PC-3 (cell line): ENCODE measurements around the gene YY1. TPM values are rescaled to one million over a fixed set of nuclear protein-coding genes. Genes with fewer than 3 reads are reported as not detected.

ENCODE experiments used
- ATAC-seq: fragments of 200-7000 bp; cut with Tn5 transposase; 2 replicates; pipeline ENCODE4 v1.9.1; 2020; ENCODE audit warnings: mild to moderate bottlenecking, moderate library complexity
- BruUV-seq: library from RNA; stranded (reverse); fragments of 400-500 nt; replicated peaks from 2 replicates; lab custom pipeline; 2021; lab: Mats Ljungman, UMichigan
- CTCF ChIA-PET: fragments of 300-600 bp; sonication (Branson Sonifier 250); formaldehyde crosslinking; loops from one replicate; lab custom pipeline; 2022; ENCODE audit warnings: antibody characterized with exemption; lab: Charles Lee
- POLR2A ChIA-PET: fragments of 300-600 bp; sonication (Branson Sonifier 250); formaldehyde crosslinking; loops from one replicate; lab custom pipeline; 2022; ENCODE audit warnings: antibody characterized with exemption; ENCODE audit not compliant: unreplicated experiment; lab: Charles Lee
- DNase-seq: peaks from one replicate; pipeline ENCODE4 v3.0.0-alpha.2; 2015
- H2AFZ ChIP-seq: fragments of 300-600 bp; sonication (generic); 2 replicates; pipeline ENCODE4 v1.6.0; 2016; ENCODE audit warnings: antibody characterized with exemption, low read length
- H3F3A ChIP-seq: fragments of 300-600 bp; sonication (generic); one replicate; pipeline ENCODE4 v1.6.0; 2017; ENCODE audit warnings: antibody characterized with exemption, low read length, control low read depth, mild to moderate bottlenecking; ENCODE audit not compliant: unreplicated experiment
- H3K27ac ChIP-seq: fragments of 300-600 bp; sonication (generic); 2 replicates; pipeline ENCODE4 v1.5.1; 2016; ENCODE audit warnings: mild to moderate bottlenecking, low read length
- H3K27me3 ChIP-seq: fragments of 300-600 bp; sonication (generic); 2 replicates; pipeline ENCODE4 v1.6.1; 2016; ENCODE audit warnings: low read length, mixed read lengths
- H3K36me3 ChIP-seq: fragments of 300-600 bp; sonication (generic); 2 replicates; pipeline ENCODE4 v1.6.1; 2016; ENCODE audit warnings: low read depth, mixed run types, low read length, mixed read lengths
- H3K4me1 ChIP-seq: fragments of 300-600 bp; sonication (generic); 2 replicates; pipeline ENCODE4 v1.5.1; 2016; ENCODE audit warnings: low read length; ENCODE audit not compliant: insufficient read depth
- H3K4me2 ChIP-seq: fragments of 300-600 bp; sonication (generic); 2 replicates; pipeline ENCODE4 v1.6.0; 2016; ENCODE audit warnings: low read length
- H3K4me3 ChIP-seq: fragments of 300-600 bp; sonication (generic); 2 replicates; pipeline ENCODE4 v1.5.1; 2016; ENCODE audit warnings: mild to moderate bottlenecking, low read length, mixed read lengths
- H3K79me2 ChIP-seq: fragments of 300-600 bp; sonication (generic); 2 replicates; pipeline ENCODE4 v1.6.1; 2017; ENCODE audit warnings: low read length, mixed read lengths
- H3K9ac ChIP-seq: fragments of 300-600 bp; sonication (generic); 2 replicates; pipeline ENCODE4 v1.6.0; 2016; ENCODE audit warnings: mild to moderate bottlenecking, low read length
- H3K9me2 ChIP-seq: fragments of 300-600 bp; sonication (generic); replicated peaks from 2 replicates; pipeline ENCODE4 v1.6.1; 2016; ENCODE audit warnings: mixed run types, low read length, mixed read lengths
- H3K9me3 ChIP-seq: fragments of 300-600 bp; sonication (generic); 2 replicates; pipeline ENCODE4 v1.6.1; 2016; ENCODE audit warnings: low read length, mixed read lengths
- H4K20me1 ChIP-seq: fragments of 300-600 bp; sonication (generic); 2 replicates; pipeline ENCODE4 v1.6.1; 2016; ENCODE audit warnings: low read length, mixed read lengths
- EZH2 ChIP-seq: fragments of 300-600 bp; sonication (generic); IDR thresholded peaks from one replicate; pipeline ENCODE4 v1.6.1; 2017; ENCODE audit warnings: antibody characterized with exemption, mild to moderate bottlenecking, low read length; ENCODE audit not compliant: unreplicated experiment
- EZH2phosphoT487 ChIP-seq: fragments of 300-600 bp; sonication (generic); IDR thresholded peaks from 2 replicates; pipeline ENCODE4 v1.6.1; 2018; ENCODE audit warnings: mild to moderate bottlenecking, antibody characterized with exemption, low read length, borderline replicate concordance
- intact Hi-C: fragments of 100-400 bp; cut with micrococcal nuclease; formaldehyde crosslinking; loops from 2 replicates; pipeline ENCODE4 v1.9.0; 2023
- total RNA-seq: library from RNA; depleted of rRNA; stranded (reverse); fragments of >200 nt; gene quantifications from 2 replicates; pipeline ENCODE4 v1.2.3, GENCODE V29; 2014
- TF ChIP-seq, protein P1 (sequence below): fragments of 300-600 bp; sonication (generic); conservative IDR thresholded peaks from 2 replicates; pipeline ENCODE4 v1.5.1; 2017; ENCODE audit warnings: antibody characterized with exemption, low read depth, mild to moderate bottlenecking, low read length

YY1 gene
- total RNA-seq, 1 experiment from 2014 or later = 64.1 TPM

DNA sequence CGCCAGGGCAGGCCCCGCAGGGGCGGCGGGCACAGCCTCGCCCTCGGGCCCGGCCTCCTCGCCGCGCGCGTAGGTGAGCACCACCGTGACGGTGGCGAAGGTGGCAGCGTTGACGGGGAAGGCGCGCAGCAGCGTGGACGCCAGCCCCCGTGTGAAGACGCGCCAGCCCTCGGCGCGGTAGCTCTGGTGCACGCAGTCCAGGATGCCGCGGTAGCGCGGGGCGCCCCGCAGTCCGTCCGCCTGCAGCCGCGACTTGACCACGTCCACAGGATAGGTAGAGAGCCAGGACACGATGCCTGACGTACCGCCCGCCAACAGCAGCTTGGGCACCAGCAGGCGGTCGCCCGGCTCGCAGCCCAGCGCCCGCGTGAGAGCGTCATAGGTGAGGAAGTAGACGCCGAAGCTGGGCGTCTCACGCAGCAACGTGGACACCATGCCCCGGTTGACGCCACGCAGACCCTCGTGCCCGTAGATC lies 53.4 kb downstream of the YY1 start:
- POLR2A ChIA-PET = no interaction called here
- H2AFZ ChIP-seq = no peak overlapping the region

DNA sequence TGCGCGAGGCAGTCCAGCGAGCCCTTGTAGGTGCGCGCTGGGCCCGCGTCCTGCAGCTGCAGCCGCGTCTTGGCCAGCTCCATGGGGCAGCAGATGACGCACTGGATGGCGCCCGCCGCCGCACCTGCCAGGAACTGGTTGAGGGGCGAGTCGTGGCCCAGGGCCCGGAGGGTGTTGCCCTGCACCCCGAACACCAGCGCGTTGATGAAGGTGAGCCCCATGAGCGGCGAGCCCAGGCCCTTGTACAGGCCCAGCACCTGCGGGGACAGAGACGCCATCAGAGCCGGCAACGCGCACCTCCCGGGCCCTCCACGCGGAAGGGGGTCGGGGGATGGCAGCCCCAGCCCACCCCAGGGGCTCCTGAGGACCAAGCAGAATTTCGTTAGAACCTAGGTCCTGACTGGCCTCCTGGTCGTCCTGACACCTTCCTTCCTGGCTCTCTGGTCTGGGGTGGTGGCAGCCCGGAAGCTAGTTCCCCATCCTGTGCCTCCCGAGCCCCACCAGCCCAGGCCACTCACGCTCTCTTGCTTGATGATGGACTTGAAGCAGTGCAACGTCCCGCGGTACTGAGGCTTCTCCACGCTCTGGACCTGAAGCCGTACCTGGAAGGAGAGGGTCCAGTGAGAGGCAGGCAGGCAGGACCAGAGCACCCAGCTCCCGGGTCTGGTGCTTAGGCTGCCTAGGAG lies 54.0 kb downstream of the YY1 start:
- H4K20me1 ChIP-seq = no peaks in the 10 kb centered on the region
- no peaks in the 10 kb centered on the region for H3K9me3 ChIP-seq
- no peak overlapping the region for H2AFZ ChIP-seq
- H3K9me2 ChIP-seq = no peaks in the 10 kb centered on the region
- ChIA-PET POLR2A (no interaction called here), CTCF (no interaction called here)
- no peaks in the 10 kb centered on the region for H3K27me3 ChIP-seq
- no peaks in the 10 kb centered on the region for H3K4me1 ChIP-seq
- H3K36me3 ChIP-seq = no peaks in the 10 kb centered on the region
- no peak overlapping the region for H3K27ac ChIP-seq
- no peak overlapping the region for H3K4me3 ChIP-seq
- no peak overlapping the region for H3K9ac ChIP-seq
- TF ChIP-seq EZH2phosphoT487 (no peak), EZH2 (no peak)
- TF ChIP-seq, protein P1, sequence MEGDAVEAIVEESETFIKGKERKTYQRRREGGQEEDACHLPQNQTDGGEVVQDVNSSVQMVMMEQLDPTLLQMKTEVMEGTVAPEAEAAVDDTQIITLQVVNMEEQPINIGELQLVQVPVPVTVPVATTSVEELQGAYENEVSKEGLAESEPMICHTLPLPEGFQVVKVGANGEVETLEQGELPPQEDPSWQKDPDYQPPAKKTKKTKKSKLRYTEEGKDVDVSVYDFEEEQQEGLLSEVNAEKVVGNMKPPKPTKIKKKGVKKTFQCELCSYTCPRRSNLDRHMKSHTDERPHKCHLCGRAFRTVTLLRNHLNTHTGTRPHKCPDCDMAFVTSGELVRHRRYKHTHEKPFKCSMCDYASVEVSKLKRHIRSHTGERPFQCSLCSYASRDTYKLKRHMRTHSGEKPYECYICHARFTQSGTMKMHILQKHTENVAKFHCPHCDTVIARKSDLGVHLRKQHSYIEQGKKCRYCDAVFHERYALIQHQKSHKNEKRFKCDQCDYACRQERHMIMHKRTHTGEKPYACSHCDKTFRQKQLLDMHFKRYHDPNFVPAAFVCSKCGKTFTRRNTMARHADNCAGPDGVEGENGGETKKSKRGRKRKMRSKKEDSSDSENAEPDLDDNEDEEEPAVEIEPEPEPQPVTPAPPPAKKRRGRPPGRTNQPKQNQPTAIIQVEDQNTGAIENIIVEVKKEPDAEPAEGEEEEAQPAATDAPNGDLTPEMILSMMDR = no peak
- H3K79me2 ChIP-seq = no peaks in the 10 kb centered on the region
- intact Hi-C loops = no loop called here
- DNase-seq = no peak
- no TSS peak for BruUV-seq
- ATAC-seq = no peak
- no peak overlapping the region for H3K4me2 ChIP-seq
- no peaks in the 10 kb centered on the region for H3F3A ChIP-seq

More for the DNA sequence above, 53.4 kb downstream of the YY1 start:
- no peaks in the 10 kb centered on the region for H3K79me2 ChIP-seq
- H3K4me2 ChIP-seq = no peak overlapping the region
- H3K9me2 ChIP-seq = no peaks in the 10 kb centered on the region
- CTCF ChIA-PET = no interaction called here
- no peak for ATAC-seq
- TF ChIP-seq, protein P1 = no peak
- TF ChIP-seq EZH2 = no peak
- TF ChIP-seq EZH2phosphoT487 = no peak
- no peaks in the 10 kb centered on the region for H4K20me1 ChIP-seq
- H3K27me3 ChIP-seq = no peaks in the 10 kb centered on the region
- H3F3A ChIP-seq = no peaks in the 10 kb centered on the region
- no peaks in the 10 kb centered on the region for H3K4me1 ChIP-seq
- no peaks in the 10 kb centered on the region for H3K36me3 ChIP-seq
- BruUV-seq = no TSS peak
- intact Hi-C loops = no loop called here
- no peak overlapping the region for H3K4me3 ChIP-seq
- no peak overlapping the region for H3K9ac ChIP-seq
- no peak for DNase-seq
- H3K27ac ChIP-seq = no peak overlapping the region
- no peaks in the 10 kb centered on the region for H3K9me3 ChIP-seq

DNA sequence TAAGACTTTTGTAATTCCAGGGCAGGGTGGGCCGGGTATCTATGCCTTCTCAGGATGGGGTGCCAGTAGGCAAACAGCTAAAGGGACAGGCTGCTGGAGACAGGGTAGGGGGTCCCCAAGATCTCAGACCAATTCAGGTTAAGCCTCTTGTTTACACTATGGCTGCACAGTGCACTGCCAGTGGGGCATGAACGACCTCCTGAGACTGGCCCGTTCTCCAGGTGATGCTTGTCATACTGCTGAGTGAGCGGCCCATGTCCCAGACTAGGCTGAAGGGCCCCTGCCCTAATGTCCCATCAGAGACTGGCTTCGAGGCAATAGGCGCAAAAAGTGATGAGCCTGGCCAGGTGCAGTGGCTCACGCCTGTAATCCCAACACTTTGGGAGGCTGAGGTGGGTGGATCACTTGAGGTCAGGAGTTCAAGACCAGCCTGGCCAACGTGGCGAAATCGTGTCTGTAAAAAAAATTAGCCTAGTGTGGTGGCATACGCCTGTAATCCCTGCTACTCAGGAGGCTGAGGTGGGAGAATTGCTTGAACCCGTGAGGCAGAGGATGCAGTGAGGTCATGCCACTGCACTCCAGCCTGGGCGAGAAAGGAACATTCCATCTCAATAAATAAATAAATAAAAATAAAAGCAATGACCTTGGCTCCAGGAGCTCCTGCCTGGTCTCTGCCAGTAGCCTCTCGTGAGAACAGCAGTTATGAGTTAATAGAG lies 54.7 kb downstream of the YY1 start:
- no peaks in the 10 kb centered on the region for H3K9me2 ChIP-seq
- no peaks in the 10 kb centered on the region for H3K36me3 ChIP-seq
- H4K20me1 ChIP-seq = no peaks in the 10 kb centered on the region
- no peak for ATAC-seq
- no peak overlapping the region for H3K9ac ChIP-seq
- no peaks in the 10 kb centered on the region for H3K27me3 ChIP-seq
- no peak for DNase-seq
- ChIA-PET POLR2A (no interaction called here), CTCF (no interaction called here)
- BruUV-seq = no TSS peak
- H2AFZ ChIP-seq = no peak overlapping the region
- no peak overlapping the region for H3K4me2 ChIP-seq
- no peak overlapping the region for H3K4me3 ChIP-seq
- H3K4me1 ChIP-seq = no peaks in the 10 kb centered on the region
- TF ChIP-seq EZH2phosphoT487 (no peak), EZH2 (no peak)
- TF ChIP-seq, protein P1 = no peak
- H3K79me2 ChIP-seq = no peaks in the 10 kb centered on the region
- H3K27ac ChIP-seq = no peak overlapping the region
- H3K9me3 ChIP-seq = no peaks in the 10 kb centered on the region
- H3F3A ChIP-seq = no peaks in the 10 kb centered on the region
- intact Hi-C loops = no loop called here
